Activated naive CD8-positive, alpha-beta T cell treated with anti-CD3 and anti-CD28 coated beads, Interleukin-2, amount 50 U/mL, for 24 hours (primary cell): ENCODE results near the gene DCC.
"Not testable (repeated sequence)": the region's sequence is repeated elsewhere in the genome, so short reads cannot be mapped to it uniquely, and the experiment has no call there.

Experiments used
- ATAC-seq: fragments of 150-1000 bp; cut with Tn5 transposase; one replicate; pipeline ENCODE4 v1.10.0; 2021
- DNase-seq: peaks from one replicate; pipeline ENCODE4 v3.0.0; 2021
- H3K27ac Mint-ChIP-seq: one replicate; pipeline ENCODE4 v1.8.0; 2021; ENCODE audit warnings: mild to moderate bottlenecking, mixed read lengths
- H3K27me3 Mint-ChIP-seq: one replicate; pipeline ENCODE4 v1.8.0; 2021; ENCODE audit warnings: mixed read lengths
- H3K36me3 Mint-ChIP-seq: one replicate; pipeline ENCODE4 v1.8.0; 2021; ENCODE audit warnings: low read depth, mixed read lengths
- H3K4me1 Mint-ChIP-seq: one replicate; pipeline ENCODE4 v1.8.0; 2021; ENCODE audit warnings: mixed read lengths
- H3K4me3 Mint-ChIP-seq: one replicate; pipeline ENCODE4 v1.8.0; 2021; ENCODE audit warnings: mild to moderate bottlenecking, moderate library complexity, mixed read lengths
- H3K9me3 Mint-ChIP-seq: one replicate; pipeline ENCODE4 v1.8.0; 2021; ENCODE audit warnings: mixed read lengths

Gene DCC

DNA sequence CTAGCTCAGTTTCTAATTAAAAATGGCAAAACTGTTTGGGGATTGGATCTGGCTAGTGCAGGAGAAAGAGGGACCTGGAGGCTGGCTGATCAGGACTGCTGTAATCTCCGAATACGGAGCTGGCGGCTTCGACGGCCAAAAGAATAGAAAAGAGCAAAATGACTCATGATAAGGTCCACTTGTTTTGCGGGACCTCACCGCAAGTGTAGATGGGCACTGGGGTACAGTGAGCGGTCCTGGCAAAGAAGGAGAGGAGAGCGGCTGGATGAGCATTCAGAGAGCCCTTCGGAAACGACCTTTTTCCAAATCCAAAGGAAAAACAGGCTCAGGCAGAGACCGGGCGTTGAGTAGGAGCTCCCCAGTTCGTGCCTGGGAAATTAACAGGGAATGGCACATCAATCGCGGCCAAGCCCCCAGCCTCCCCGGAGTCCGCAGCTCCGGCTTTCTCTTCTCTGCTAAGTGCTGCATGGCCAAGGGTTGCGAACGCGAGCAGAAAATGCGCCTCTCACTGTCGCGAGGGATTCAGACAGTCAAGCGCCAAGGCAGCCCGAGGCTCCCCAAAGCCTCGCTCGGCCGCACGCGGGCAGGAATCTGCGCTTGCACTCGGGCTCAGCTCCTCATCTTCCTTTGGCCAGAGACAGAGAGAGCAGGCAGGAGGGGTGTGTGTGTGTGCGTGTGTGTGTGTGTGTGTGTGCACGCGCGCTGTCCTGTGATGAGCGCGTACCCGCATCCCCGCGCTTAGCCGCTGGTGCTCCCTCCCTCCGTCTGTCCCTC lies 1.8 kb downstream of the DCC start:
- H3K9me3 Mint-ChIP-seq: peaks cover 8% of the 10 kb centered on the region
- no peak for ATAC-seq
- no peaks in the 10 kb centered on the region for H3K36me3 Mint-ChIP-seq
- H3K27me3 Mint-ChIP-seq: peaks cover 11% of the 10 kb centered on the region
- no peak overlapping the region for H3K4me3 Mint-ChIP-seq
- no peak for DNase-seq
- H3K27ac Mint-ChIP-seq: no peak overlapping the region
- no peaks in the 10 kb centered on the region for H3K4me1 Mint-ChIP-seq

DNA sequence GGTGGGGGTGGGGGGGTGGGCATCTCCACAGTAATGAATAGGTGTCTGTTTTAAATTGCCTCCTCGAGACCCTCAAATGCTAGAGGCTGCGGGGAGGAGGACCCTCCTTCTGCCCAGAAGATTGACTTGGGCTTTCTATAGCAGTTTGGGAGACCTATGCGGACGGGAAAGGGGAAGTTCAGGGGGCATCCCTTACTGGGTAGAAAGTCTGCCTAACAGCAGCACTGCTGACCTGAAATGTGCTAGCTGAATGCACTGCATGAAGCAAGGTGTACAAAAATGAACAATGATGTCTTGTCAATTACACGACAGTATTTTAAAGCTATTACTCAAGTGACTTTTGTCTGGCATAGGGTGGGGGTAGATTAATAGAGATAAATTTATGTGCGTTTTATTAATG lies 2.5 kb downstream of the DCC start:
- no peaks in the 10 kb centered on the region for H3K36me3 Mint-ChIP-seq

DNA sequence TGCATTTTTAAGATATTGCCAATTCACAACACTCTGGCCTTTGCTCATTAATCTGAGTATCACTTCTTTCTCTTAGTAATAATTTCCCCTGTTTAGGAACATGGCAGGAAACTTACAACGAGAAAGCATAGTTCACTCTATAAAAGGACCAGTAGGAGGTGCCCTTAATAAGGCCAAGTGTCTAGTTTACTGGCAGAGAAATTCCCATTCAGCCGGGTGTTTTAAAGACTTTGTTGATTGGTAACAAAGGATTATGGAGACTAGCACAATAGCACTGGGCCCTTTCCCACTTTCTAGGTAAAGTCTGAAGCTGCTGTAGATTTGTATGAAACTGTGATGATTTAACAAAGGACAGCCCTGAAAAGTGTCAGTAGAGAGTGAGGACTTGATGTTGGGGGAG lies 3.1 kb downstream of the DCC start:
- Mint-ChIP-seq H3K4me3 (no peak overlapping the region), H3K4me1 (no peaks in the 10 kb centered on the region), H3K27ac (no peak overlapping the region), H3K36me3 (no peaks in the 10 kb centered on the region), H3K9me3 (no peaks in the 10 kb centered on the region), H3K27me3 (peaks cover 2% of the 10 kb centered on the region)
- ATAC-seq (no peak), DNase-seq (no peak)

More for the DNA sequence above, 2.5 kb downstream of the DCC start:
- no peak for ATAC-seq
- peaks cover 6% of the 10 kb centered on the region for H3K27me3 Mint-ChIP-seq
- H3K27ac Mint-ChIP-seq: no peak overlapping the region
- no peaks in the 10 kb centered on the region for H3K4me1 Mint-ChIP-seq
- peaks cover 3% of the 10 kb centered on the region for H3K9me3 Mint-ChIP-seq
- H3K4me3 Mint-ChIP-seq: no peak overlapping the region
- no peak for DNase-seq

DNA sequence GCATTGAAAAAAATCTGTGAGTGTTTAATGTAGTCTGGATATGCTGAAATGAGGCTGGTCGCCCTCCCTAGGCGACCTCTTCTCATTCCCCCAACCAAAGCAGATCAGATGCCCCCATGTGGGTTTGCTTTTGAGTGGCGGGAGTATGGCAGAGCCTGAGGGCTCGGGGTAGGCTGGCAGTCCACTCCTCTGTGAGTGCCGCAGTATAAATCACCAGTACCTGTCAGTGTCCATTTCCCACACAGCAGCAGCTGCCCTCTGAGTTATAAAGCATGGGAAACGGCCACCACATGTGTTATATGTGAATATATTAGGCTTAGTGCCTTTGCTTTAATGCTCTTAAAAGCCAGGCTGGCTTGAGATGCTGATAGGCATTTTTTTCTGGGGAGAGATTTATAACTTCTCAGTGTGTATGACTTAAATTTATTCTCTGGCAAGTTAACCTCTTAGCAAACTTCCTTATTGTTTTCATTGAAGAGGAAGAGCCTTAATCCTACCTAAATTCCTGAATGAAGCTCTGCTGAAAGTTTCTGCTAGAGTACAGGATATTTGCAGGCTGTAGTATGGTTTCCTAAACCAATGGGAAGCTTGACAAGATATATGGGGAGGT lies 3.8 kb downstream of the DCC start:
- Mint-ChIP-seq H3K4me3 (no peak overlapping the region), H3K27ac (no peak overlapping the region), H3K9me3 (no peaks in the 10 kb centered on the region), H3K36me3 (no peaks in the 10 kb centered on the region), H3K4me1 (no peaks in the 10 kb centered on the region), H3K27me3 (no peaks in the 10 kb centered on the region)
- DNase-seq: no peak
- no peak for ATAC-seq

DNA sequence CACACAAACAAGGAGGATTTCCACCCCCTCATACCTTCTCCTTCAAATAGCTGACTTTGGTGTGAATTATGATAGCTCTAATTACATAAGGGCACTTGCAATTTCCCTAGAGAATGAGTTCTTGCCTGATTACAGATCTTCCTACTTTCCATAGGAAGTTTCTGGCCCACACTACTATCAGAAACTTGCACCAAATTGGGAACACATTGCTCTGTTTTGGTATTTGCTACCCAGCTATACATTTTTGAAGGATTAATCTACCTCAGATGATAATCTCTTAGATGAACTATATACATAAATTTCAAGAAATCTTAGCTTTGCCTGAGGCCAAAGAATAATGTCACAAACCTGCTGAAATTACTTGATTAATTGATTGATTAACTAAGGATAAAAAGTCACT lies 4.9 kb downstream of the DCC start:
- Mint-ChIP-seq H3K27ac (no peak overlapping the region), H3K36me3 (no peaks in the 10 kb centered on the region), H3K27me3 (no peaks in the 10 kb centered on the region), H3K9me3 (no peaks in the 10 kb centered on the region), H3K4me3 (no peak overlapping the region), H3K4me1 (no peaks in the 10 kb centered on the region)
- ATAC-seq: no peak
- no peak for DNase-seq

DNA sequence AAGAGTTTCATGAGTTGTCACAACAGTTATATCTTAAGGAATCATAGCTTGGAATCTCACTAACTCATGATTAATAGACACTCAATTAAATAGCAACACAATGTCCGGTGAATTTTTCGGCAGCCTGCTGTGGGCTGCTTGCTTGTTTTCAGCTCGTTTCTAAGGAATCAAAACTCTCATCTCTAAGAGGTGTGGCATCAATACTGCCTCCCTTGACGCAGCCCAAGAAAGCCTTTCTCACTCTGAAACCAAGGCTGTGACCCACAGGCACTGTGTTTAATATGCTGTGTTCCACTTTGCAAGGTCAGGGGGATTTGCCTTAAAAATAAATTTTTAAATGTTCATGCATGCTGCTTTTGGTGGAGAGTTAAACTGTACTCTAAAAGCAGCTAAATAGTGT lies 5.4 kb downstream of the DCC start:
- Mint-ChIP-seq H3K9me3 (no peaks in the 10 kb centered on the region), H3K4me1 (no peaks in the 10 kb centered on the region), H3K27ac (no peak overlapping the region), H3K27me3 (no peaks in the 10 kb centered on the region), H3K36me3 (no peaks in the 10 kb centered on the region), H3K4me3 (no peak overlapping the region)
- DNase-seq (no peak), ATAC-seq (no peak)

DNA sequence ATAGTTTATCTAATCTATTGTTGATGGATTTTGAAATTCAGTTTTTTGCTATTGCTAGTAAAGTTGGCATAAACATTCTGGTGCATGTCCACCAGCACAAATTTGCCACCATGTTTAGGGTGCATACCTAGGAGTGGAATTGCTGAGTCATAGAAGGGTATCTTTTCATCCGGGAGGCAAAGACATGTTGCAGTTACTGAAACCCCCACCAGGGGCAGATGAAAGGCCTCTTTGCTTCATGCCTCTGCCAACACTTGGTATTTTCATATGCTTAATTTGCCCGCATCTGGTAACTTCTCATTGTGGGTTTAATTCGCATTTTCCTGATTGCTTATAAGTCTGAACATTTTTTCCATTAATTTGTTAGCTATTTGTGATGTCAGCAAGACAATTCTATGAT lies 8.2 kb downstream of the DCC start:
- H3K36me3 Mint-ChIP-seq: no peaks in the 10 kb centered on the region
- no peaks in the 10 kb centered on the region for H3K4me1 Mint-ChIP-seq
- no peaks in the 10 kb centered on the region for H3K9me3 Mint-ChIP-seq
- no peak overlapping the region for H3K4me3 Mint-ChIP-seq
- DNase-seq (peak; percentile 6), ATAC-seq (no peak)
- no peak overlapping the region for H3K27ac Mint-ChIP-seq
- H3K27me3 Mint-ChIP-seq: no peaks in the 10 kb centered on the region

DNA sequence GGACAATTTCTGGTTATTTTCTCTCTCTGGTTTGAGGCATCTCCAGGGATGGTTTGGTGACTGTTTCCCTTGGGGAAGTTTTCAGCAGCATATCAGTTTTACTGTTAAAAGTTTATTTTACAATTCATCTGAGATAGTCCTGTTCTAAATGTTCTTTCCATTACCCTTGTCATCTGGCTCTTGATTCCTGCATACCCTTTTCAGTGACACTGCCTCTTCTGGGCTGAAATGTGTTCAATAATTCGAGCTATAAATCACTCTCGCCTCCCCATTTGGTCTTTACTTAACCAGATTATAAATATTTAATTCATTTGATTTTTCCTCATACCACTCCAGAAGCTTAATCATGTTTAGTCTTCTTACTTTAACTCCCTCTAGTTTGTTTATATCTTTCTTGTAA lies 9.5 kb downstream of the DCC start:
- ATAC-seq (no peak), DNase-seq (no peak)
- H3K27ac Mint-ChIP-seq: no peak overlapping the region
- H3K4me3 Mint-ChIP-seq: no peak overlapping the region
- no peaks in the 10 kb centered on the region for H3K9me3 Mint-ChIP-seq
- no peaks in the 10 kb centered on the region for H3K4me1 Mint-ChIP-seq
- H3K27me3 Mint-ChIP-seq: no peaks in the 10 kb centered on the region
- H3K36me3 Mint-ChIP-seq: no peaks in the 10 kb centered on the region

DNA sequence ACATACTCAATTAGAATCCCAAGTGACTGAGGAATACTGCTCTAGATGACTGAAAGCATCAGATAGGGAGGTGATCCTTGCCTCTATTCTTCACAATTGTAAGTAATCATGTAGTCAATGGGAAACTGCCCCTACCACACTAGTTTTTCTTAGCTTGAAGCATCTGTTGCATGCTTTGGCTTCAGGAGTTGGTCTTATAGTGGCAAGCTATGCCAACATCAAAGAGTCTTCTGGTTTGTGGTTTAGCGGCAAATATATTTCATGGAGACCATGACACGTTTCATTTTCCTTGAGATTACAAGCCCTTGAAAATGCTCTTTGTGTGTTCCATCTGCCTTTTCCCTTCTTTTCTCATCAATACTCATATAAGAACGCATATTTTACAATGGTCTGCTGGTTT lies 12.9 kb downstream of the DCC start:
- ATAC-seq (no peak), DNase-seq (no peak)
- Mint-ChIP-seq H3K4me1 (no peaks in the 10 kb centered on the region), H3K4me3 (no peak overlapping the region), H3K27me3 (no peaks in the 10 kb centered on the region), H3K27ac (no peak overlapping the region), H3K36me3 (no peaks in the 10 kb centered on the region), H3K9me3 (no peaks in the 10 kb centered on the region)

DNA sequence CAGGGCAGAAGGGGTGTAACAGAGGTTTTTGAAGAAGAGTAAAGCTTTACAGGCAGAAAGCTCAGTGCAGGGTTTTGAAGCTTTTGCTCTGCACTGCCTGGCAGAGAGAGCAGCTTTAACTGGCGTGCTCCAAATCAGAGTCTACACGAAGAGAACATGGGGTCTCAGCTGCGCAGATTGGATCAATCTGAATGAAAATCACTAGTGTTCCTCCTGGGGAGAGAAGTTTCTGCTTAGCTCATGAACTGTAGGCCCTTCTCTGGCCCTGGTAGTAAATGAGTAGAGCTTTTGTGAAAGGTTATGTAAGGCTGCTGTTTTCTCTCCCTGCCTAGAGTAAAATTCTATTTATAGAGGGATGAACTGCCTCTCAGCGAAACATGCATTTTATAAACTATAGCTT lies 13.6 kb downstream of the DCC start:
- H3K4me3 Mint-ChIP-seq: no peak overlapping the region
- no peak for DNase-seq
- no peak for ATAC-seq
- no peak overlapping the region for H3K27ac Mint-ChIP-seq
- no peaks in the 10 kb centered on the region for H3K27me3 Mint-ChIP-seq
- no peaks in the 10 kb centered on the region for H3K4me1 Mint-ChIP-seq
- no peaks in the 10 kb centered on the region for H3K9me3 Mint-ChIP-seq
- H3K36me3 Mint-ChIP-seq: no peaks in the 10 kb centered on the region

DNA sequence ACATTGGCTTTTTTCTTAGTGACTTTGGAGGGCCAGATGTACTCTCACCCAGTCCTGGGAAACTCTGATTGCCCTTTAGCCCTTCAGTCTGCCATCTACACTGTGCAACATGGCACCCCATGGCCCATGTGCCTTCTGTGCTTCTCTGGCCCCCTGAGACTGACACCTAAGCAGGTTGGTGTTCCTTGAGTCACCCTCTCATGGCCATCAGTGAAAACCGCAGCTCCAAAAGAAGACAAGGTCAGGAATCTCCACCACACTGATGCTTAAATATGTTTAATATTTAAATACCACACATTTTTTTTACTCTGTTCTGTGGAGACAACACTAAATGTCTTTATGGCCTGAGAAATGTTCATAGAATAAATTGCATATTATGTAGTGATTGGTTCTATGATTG lies 23.9 kb downstream of the DCC start:
- DNase-seq (no peak), ATAC-seq (no peak)
- H3K4me3 Mint-ChIP-seq: no peak overlapping the region
- H3K9me3 Mint-ChIP-seq: peaks cover 9% of the 10 kb centered on the region
- H3K27ac Mint-ChIP-seq: no peak overlapping the region
- no peaks in the 10 kb centered on the region for H3K27me3 Mint-ChIP-seq
- no peaks in the 10 kb centered on the region for H3K4me1 Mint-ChIP-seq
- no peaks in the 10 kb centered on the region for H3K36me3 Mint-ChIP-seq

DNA sequence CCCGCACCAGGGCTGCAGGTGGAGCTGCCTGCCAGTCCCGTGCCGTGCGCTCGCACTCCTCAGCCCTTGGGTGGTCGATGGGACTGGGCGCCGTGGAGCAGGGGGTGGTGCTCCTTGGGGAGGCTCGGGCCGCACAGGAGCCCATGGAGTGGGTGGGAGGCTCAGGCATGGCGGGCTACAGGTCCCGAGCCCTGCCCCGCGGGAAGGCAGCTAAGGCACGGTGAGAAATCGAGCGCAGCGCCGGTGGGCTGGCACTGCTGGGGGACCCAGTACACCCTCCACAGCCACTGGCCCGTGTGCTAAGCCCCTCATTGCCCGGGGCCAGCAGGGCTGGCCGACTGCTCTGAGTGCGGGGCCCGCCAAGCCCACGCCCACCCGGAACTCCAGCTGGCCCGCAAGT lies 26.9 kb downstream of the DCC start:
- not testable (repeated sequence) for H3K4me3 Mint-ChIP-seq, H3K36me3 Mint-ChIP-seq, H3K27me3 Mint-ChIP-seq, H3K9me3 Mint-ChIP-seq, H3K27ac Mint-ChIP-seq, DNase-seq, ATAC-seq, H3K4me1 Mint-ChIP-seq

DNA sequence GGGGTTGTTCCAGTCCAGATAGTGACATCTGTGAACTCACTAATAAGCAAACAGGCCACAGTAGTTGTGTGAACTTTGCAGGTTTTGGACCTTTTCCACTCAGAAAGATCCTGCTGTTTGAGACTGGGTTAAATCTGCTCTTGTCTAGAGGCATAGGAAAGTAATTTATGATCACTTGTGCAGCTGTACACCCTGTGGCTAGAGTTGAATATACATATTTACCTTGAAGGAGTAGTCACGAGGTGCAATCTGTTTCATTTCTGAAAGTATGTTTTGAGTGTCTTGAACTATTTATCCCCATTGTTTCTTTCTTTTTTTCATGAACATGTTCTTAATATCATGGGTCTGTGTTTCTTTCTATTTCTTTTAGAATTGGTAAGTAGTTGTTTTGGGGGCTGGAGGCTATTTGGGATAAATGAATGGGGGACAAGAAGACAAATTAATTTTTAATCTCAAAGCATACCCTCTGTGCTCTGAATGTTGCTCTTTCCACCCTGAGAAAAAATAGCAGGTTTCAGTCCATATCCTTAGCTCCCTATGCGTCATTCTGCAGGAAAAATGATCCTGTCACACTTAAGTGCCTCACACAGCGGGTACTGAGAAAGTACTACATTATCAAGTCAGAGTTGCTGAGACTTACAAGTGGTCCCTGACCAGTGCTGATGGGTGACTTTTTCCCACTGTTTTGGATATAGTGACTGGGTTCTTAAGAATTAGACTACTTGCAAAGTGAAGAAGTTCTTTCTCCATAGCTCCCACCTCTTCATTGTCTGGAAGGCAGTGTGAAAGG lies 28.2 kb downstream of the DCC start:
- no peak for DNase-seq
- no peaks in the 10 kb centered on the region for H3K27me3 Mint-ChIP-seq
- H3K4me1 Mint-ChIP-seq: no peaks in the 10 kb centered on the region
- H3K36me3 Mint-ChIP-seq: no peaks in the 10 kb centered on the region
- no peak for ATAC-seq
- H3K9me3 Mint-ChIP-seq: peaks cover 9% of the 10 kb centered on the region
- H3K4me3 Mint-ChIP-seq: no peak overlapping the region
- no peak overlapping the region for H3K27ac Mint-ChIP-seq

DNA sequence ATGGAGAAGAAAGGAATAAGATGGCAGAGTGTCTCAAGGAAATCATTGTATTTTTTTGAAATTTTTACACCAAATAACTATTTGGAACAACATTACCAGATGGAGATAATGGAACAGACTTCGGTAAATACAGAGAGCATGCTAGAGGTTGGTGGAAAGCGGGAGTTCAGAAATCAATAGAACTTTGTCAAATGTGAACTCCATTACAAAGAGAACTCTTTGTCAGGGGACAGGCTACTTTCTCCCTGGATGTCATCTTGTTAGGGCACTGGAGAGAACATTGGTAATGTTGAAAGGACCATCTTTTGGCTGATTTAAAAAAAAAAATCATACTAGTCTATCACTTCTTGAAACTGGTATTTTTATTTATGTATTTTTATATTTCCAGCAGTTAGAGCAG lies 30.8 kb downstream of the DCC start:
- DNase-seq: no peak
- Mint-ChIP-seq H3K27ac (no peak overlapping the region), H3K4me1 (no peaks in the 10 kb centered on the region), H3K27me3 (peaks cover 2% of the 10 kb centered on the region), H3K9me3 (peaks cover 9% of the 10 kb centered on the region), H3K4me3 (no peak overlapping the region), H3K36me3 (no peaks in the 10 kb centered on the region)
- ATAC-seq: no peak

DNA sequence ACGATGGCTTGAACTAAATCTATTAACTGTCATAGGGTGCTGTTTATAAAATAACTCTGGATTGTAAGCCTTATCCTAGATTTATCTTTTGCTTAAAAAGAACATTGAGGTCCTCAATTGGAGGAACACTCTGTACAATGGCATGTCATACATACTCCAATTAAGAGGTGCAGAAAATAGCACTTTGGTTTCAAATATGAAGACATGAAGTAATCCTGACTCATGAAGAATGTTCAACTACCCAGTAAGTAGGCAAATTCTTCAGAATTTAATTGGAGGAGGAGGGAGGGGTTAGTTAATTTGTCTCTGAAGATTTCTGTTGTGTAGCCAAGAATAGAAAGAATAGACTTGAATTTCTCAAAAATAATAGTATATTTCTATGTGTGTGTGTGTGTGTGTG lies 36.1 kb downstream of the DCC start:
- Mint-ChIP-seq H3K4me3 (no peak overlapping the region), H3K4me1 (no peaks in the 10 kb centered on the region), H3K27me3 (peaks cover 2% of the 10 kb centered on the region), H3K27ac (no peak overlapping the region), H3K36me3 (no peaks in the 10 kb centered on the region), H3K9me3 (no peaks in the 10 kb centered on the region)
- DNase-seq (no peak), ATAC-seq (no peak)
